KOPT-K1 (cell line): Measurements from ENCODE around the gene GALNTL6.
"Not testable (repeated sequence)": the region's sequence is repeated elsewhere in the genome, so short reads cannot be mapped to it uniquely, and the experiment has no call there.

Experiments
- H3K27ac ChIP-seq: fragments of 200-600 bp; sonication (generic); 2 replicates; pipeline ENCODE4 v1.5.1; 2016; ENCODE audit warnings: antibody characterized with exemption, mild to moderate bottlenecking, low read depth, low read length; ENCODE audit not compliant: poor library complexity, severe bottlenecking
- H3K36me3 ChIP-seq: fragments of 200-600 bp; sonication (generic); 2 replicates; pipeline ENCODE4 v1.5.1; 2017; ENCODE audit warnings: antibody characterized with exemption, mild to moderate bottlenecking, low read length, moderate library complexity; ENCODE audit not compliant: insufficient read depth
- H3K9me3 ChIP-seq: fragments of 200-600 bp; sonication (generic); 2 replicates; pipeline ENCODE4 v1.5.1; 2017; ENCODE audit warnings: antibody characterized with exemption, low read length, mild to moderate bottlenecking; ENCODE audit not compliant: insufficient read depth, poor library complexity, severe bottlenecking

GALNTL6 gene

DNA sequence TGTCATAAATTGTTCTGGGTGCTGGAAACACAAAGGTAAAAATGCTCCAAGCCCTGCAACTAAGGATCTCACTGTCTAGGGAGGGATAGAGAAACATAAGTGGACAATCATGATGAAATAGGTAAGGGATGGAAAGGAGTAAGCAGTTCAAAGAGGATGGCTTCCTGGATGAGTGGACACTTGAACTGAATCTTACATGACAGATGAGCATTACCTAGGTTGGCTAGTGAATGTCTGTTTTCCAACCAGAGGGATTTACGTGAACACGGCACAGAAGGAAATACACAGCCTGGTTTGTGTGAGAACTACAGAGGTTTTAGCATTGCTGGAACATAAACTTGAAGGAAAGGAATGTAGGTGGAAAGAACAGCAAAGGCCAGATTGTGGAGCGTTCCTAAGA, 1205.2 kb downstream of the GALNTL6 start:
- no peak overlapping the region for H3K27ac ChIP-seq
- no peaks in the 10 kb centered on the region for H3K36me3 ChIP-seq

DNA sequence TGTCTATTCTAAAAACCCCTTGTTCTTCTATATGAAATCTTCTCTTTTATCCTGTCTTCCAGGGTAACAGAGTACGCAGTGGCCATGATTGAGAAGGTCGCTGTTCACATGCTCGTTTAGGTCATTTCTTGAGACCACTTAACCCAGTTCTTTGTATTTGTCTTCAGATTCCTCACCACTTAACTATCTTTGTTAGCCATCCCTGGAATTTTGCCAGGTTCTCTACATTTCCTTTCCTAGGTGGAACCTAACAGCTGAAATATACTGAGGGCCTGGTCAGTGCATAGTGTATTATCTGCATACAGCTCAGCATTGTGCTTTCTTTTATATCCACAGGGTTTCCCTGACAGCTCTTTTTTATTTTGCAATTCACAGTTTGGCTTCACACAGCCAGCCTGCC, 1206.5 kb downstream of the GALNTL6 start:
- Histone ChIP-seq H3K9me3 (no peaks in the 10 kb centered on the region), H3K27ac (no peak overlapping the region)

More for the DNA sequence above, 1205.2 kb downstream of the GALNTL6 start:
- H3K9me3 ChIP-seq = no peaks in the 10 kb centered on the region

GRCh38 chr4:173021746-173022573, 1208.8 kb downstream of the GALNTL6 start:
- not testable (repeated sequence) for H3K27ac ChIP-seq, H3K9me3 ChIP-seq, H3K36me3 ChIP-seq

More for the DNA sequence above, 1206.5 kb downstream of the GALNTL6 start:
- H3K36me3 ChIP-seq = no peaks in the 10 kb centered on the region

- H3K9me3 ChIP-seq = no peaks in the 10 kb centered on the region
- H3K36me3 ChIP-seq = no peaks in the 10 kb centered on the region
- H3K27ac ChIP-seq = no peak overlapping the region
These were observed 1211.0 kb downstream of the GALNTL6 start for GRCh38 chr4:173024203-173024602.

- Histone ChIP-seq H3K9me3 (no peaks in the 10 kb centered on the region), H3K36me3 (no peaks in the 10 kb centered on the region), H3K27ac (no peak overlapping the region)
These were observed 1211.9 kb downstream of the GALNTL6 start for GRCh38 chr4:173025131-173025530.

- Histone ChIP-seq H3K27ac (no peak overlapping the region), H3K36me3 (no peaks in the 10 kb centered on the region), H3K9me3 (no peaks in the 10 kb centered on the region)
These were observed 1224.0 kb downstream of the GALNTL6 start for GRCh38 chr4:173037242-173037641.

GRCh38 chr4:173038192-173038896, 1225.1 kb downstream of the GALNTL6 start:
- H3K9me3 ChIP-seq = no peaks in the 10 kb centered on the region
- no peak overlapping the region for H3K27ac ChIP-seq
- H3K36me3 ChIP-seq = no peaks in the 10 kb centered on the region

GRCh38 chr4:173039617-173040577, 1226.7 kb downstream of the GALNTL6 start:
- no peak overlapping the region for H3K27ac ChIP-seq
- H3K36me3 ChIP-seq = no peaks in the 10 kb centered on the region
- no peaks in the 10 kb centered on the region for H3K9me3 ChIP-seq

- H3K36me3 ChIP-seq = no peaks in the 10 kb centered on the region
- no peak overlapping the region for H3K27ac ChIP-seq
- H3K9me3 ChIP-seq = no peaks in the 10 kb centered on the region
These were observed 1228.3 kb downstream of the GALNTL6 start for GRCh38 chr4:173041482-173041881.

- H3K27ac ChIP-seq, H3K36me3 ChIP-seq, H3K9me3 ChIP-seq: not testable (repeated sequence)
These were observed 1228.9 kb downstream of the GALNTL6 start for GRCh38 chr4:173042139-173042538.

DNA sequence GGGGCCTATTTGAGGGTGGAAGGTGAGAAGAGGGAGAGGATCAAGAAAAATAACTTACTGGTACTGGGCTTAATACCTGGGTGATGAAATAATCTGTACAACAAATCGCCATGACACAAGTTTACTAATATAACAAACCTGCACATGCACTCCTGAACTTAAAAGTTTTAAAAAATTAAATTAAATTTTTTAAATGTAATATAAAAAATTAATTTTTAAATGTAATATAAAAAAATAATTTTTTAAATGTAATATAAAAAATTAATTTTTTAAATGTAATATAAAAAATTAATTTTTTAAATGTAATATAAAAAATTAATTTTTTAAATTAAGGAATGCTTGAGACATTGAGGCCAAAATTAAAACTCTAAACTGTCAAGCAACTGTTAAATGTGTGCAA, 1231.1 kb downstream of the GALNTL6 start:
- Histone ChIP-seq H3K36me3 (no peaks in the 10 kb centered on the region), H3K9me3 (no peaks in the 10 kb centered on the region), H3K27ac (no peak overlapping the region)

- Histone ChIP-seq H3K27ac (no peak overlapping the region), H3K36me3 (no peaks in the 10 kb centered on the region), H3K9me3 (no peaks in the 10 kb centered on the region)
These were observed 1232.4 kb downstream of the GALNTL6 start for GRCh38 chr4:173045571-173045970.

DNA sequence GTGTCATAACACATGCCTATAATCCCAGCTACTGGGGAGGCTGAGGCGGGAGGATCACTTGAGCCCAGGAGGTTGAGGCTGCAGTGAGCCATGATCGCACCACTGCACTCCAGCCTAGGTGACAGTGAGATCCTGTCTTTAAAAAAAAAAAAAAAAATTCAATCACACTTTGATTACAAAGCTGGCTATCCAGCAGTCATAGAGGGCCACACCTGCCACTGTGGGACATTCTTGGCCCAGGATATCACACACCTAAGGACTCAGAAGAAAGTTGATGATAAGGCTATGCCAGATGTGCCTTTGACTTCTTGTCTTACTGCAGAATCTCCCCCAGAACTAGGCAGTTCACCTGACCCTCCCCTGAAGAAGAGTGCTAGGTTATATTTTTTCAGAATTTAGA, 1232.9 kb downstream of the GALNTL6 start:
- no peaks in the 10 kb centered on the region for H3K9me3 ChIP-seq
- H3K36me3 ChIP-seq = no peaks in the 10 kb centered on the region
- H3K27ac ChIP-seq = no peak overlapping the region

- Histone ChIP-seq H3K36me3 (no peaks in the 10 kb centered on the region), H3K27ac (no peak overlapping the region), H3K9me3 (no peaks in the 10 kb centered on the region)
These were observed 1233.6 kb downstream of the GALNTL6 start for GRCh38 chr4:173046818-173047217.

- Histone ChIP-seq H3K9me3 (no peaks in the 10 kb centered on the region), H3K27ac (no peak overlapping the region), H3K36me3 (no peaks in the 10 kb centered on the region)
These were observed 1238.0 kb downstream of the GALNTL6 start for GRCh38 chr4:173051232-173051631.
